ENCODE measurements around the gene MCOLN1. TPM values are rescaled to one million over a fixed set of nuclear protein-coding genes. Genes with fewer than 3 reads are reported as not detected.
A peak's percentile ranks its signal among the peaks of the same experiment; 100 is the strongest.

The MCOLN1 gene
- total RNA-seq, 6 donors from 2014 or later, result 12.9 to 118 (median 69.7) TPM

- H3K4me1 ChIP-seq, result peaks cover 18 to 28% (median 20%) of the 10 kb centered on the region in 4 donors
- H3K36me3 ChIP-seq, result peaks cover 7 to 63% (median 52%) of the 10 kb centered on the region in 4 donors
- DNase-seq (no peak), ATAC-seq (ENCODE audit: low FRiP score in 2 of 2) (no peak)
- H3K27ac ChIP-seq, result no peak overlapping the region
- 72 to 90% methylated on average over 8 to 31 of the region's 31 CpGs for WGBS, 2 donors
- no peaks in the 10 kb centered on the region for H3K9me3 ChIP-seq
- TF ChIP-seq POLR2A (IDR thresholded peaks at IDR 0.05) (no peak), POLR2AphosphoS5 (IDR thresholded peaks at IDR 0.05) (no peak)
- H3K27me3 ChIP-seq, result no peaks in the 10 kb centered on the region
- H3K4me3 ChIP-seq, result no peak overlapping the region
Observed at GRCh38 chr19:7526059-7526929, 3.9 kb downstream of the MCOLN1 start.

DNA sequence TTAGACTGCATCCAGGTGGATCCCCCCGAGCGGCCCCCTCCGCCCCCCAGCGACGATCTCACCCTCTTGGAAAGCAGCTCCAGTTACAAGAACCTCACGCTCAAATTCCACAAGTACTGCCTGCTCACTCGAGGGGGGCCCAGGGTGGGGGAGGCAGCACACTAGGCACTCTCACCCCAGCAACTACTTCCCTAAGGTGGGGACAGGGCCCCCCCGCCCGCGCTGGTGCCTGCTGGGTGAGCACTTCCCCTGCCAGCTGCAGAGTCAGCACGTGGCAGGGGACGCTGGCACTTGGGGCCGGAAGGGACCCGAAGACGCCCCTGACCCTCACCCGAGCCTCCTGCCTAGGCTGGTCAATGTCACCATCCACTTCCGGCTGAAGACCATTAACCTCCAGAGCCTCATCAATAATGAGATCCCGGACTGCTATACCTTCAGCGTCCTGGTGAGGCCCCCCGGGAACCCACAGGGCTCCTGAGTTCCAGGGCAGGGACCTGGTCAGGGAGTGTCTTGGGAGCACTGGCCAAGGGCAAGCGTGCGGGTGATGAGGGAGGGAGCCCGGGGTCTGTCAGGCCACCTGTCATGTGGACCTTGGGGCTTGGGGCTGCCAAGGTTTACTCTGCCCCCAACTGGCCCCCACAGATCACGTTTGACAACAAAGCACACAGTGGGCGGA lies 5.2 kb downstream of the MCOLN1 start:
- peak in 1 of 2 donors; percentile 59 for ATAC-seq (ENCODE audit: low FRiP score in 2 of 2)
- Histone ChIP-seq H3K4me1 (peaks cover 12 to 21% (median 13%) of the 10 kb centered on the region in 4 donors), H3K4me3 (no peak overlapping the region), H3K27me3 (no peaks in the 10 kb centered on the region), H3K36me3 (peaks cover 7 to 67% (median 54%) of the 10 kb centered on the region in 4 donors), H3K9me3 (no peaks in the 10 kb centered on the region), H3K27ac (no peak overlapping the region)
- peak; percentile 60 to 86 for DNase-seq
- TF ChIP-seq EP300 (IDR thresholded peaks at IDR 0.05), result no peak
- 75 to 90% methylated on average over 15 to 21 of the region's 25 CpGs for WGBS, 2 donors

DNA sequence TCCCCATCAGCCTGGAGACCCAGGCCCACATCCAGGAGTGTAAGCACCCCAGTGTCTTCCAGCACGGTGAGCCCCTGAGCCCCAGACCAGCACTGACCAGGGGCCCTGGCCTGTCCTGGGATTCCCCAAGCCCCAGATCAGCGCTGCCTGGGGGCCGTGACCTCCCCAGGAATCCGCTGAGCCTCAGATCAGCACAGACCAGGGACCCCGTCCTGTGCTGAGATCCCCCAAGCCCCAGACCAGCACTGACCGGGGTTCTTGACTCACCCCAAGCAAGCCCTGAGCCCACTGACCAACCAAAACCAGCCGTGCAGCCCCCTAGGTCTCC lies 5.7 kb downstream of the MCOLN1 start:
- Histone ChIP-seq H3K9me3 (no peaks in the 10 kb centered on the region), H3K36me3 (peaks cover 7 to 67% (median 54%) of the 10 kb centered on the region in 4 donors), H3K27ac (no peak overlapping the region), H3K27me3 (no peaks in the 10 kb centered on the region), H3K4me1 (peaks cover 8 to 19% (median 10%) of the 10 kb centered on the region in 4 donors), H3K4me3 (no peak overlapping the region)
- DNase-seq, result peak in 1 of 2 donors; percentile 58
- 92 to 94% methylated on average over 2 to 7 of the region's 7 CpGs for WGBS, 2 donors
- no peak for ATAC-seq (ENCODE audit: low FRiP score in 2 of 2)
- TF ChIP-seq POLR2AphosphoS5 (IDR thresholded peaks at IDR 0.05) (no peak), POLR2A (IDR thresholded peaks at IDR 0.05) (no peak), EP300 (IDR thresholded peaks at IDR 0.05) (no peak)
- TF ChIP-seq, protein P1, sequence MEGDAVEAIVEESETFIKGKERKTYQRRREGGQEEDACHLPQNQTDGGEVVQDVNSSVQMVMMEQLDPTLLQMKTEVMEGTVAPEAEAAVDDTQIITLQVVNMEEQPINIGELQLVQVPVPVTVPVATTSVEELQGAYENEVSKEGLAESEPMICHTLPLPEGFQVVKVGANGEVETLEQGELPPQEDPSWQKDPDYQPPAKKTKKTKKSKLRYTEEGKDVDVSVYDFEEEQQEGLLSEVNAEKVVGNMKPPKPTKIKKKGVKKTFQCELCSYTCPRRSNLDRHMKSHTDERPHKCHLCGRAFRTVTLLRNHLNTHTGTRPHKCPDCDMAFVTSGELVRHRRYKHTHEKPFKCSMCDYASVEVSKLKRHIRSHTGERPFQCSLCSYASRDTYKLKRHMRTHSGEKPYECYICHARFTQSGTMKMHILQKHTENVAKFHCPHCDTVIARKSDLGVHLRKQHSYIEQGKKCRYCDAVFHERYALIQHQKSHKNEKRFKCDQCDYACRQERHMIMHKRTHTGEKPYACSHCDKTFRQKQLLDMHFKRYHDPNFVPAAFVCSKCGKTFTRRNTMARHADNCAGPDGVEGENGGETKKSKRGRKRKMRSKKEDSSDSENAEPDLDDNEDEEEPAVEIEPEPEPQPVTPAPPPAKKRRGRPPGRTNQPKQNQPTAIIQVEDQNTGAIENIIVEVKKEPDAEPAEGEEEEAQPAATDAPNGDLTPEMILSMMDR (IDR thresholded peaks at IDR 0.05), result no peak

- peaks cover 7 to 67% (median 54%) of the 10 kb centered on the region in 4 donors for H3K36me3 ChIP-seq
- ATAC-seq (ENCODE audit: low FRiP score in 2 of 2), result no peak
- TF ChIP-seq, protein P1 (IDR thresholded peaks at IDR 0.05), result no peak
- TF ChIP-seq POLR2A (IDR thresholded peaks at IDR 0.05), result no peak
- no peak for TF ChIP-seq POLR2AphosphoS5 (IDR thresholded peaks at IDR 0.05)
- no peak for TF ChIP-seq EP300 (IDR thresholded peaks at IDR 0.05)
- WGBS, 2 donors, result 94 to 97% methylated on average over 20 to 29 of the region's 32 CpGs
- DNase-seq, result no peak
- no peaks in the 10 kb centered on the region for H3K27me3 ChIP-seq
- H3K27ac ChIP-seq, result no peak overlapping the region
- H3K4me3 ChIP-seq, result no peak overlapping the region
- no peaks in the 10 kb centered on the region for H3K9me3 ChIP-seq
- peaks cover 8 to 19% (median 10%) of the 10 kb centered on the region in 4 donors for H3K4me1 ChIP-seq
Observed at GRCh38 chr19:7528522-7529245, 6.3 kb downstream of the MCOLN1 start.

GRCh38 chr19:7529246-7529600 lies 6.8 kb downstream of the MCOLN1 start:
- peaks cover 6 to 19% (median 9%) of the 10 kb centered on the region in 4 donors for H3K4me1 ChIP-seq
- DNase-seq (no peak), ATAC-seq (ENCODE audit: low FRiP score in 2 of 2) (no peak)
- peaks cover 7 to 67% (median 54%) of the 10 kb centered on the region in 4 donors for H3K36me3 ChIP-seq
- H3K4me3 ChIP-seq, result no peak overlapping the region
- H3K27ac ChIP-seq, result no peak overlapping the region
- no peaks in the 10 kb centered on the region for H3K27me3 ChIP-seq
- TF ChIP-seq, protein P1 (IDR thresholded peaks at IDR 0.05), result no peak
- TF ChIP-seq EP300 (IDR thresholded peaks at IDR 0.05), result no peak
- TF ChIP-seq POLR2A (IDR thresholded peaks at IDR 0.05), result no peak
- no peak for TF ChIP-seq POLR2AphosphoS5 (IDR thresholded peaks at IDR 0.05)
- H3K9me3 ChIP-seq, result no peaks in the 10 kb centered on the region
- 90% methylated on average over 12 to 15 of the region's 15 CpGs for WGBS, 2 donors

All from upper lobe of left lung (tissue), 6 donors.